ENCODE data around the gene NUMBL.

GRCh38 chr19:40622773-40623075 is 67.7 kb downstream of the NUMBL start:
- TF ChIP-seq, protein P1, sequence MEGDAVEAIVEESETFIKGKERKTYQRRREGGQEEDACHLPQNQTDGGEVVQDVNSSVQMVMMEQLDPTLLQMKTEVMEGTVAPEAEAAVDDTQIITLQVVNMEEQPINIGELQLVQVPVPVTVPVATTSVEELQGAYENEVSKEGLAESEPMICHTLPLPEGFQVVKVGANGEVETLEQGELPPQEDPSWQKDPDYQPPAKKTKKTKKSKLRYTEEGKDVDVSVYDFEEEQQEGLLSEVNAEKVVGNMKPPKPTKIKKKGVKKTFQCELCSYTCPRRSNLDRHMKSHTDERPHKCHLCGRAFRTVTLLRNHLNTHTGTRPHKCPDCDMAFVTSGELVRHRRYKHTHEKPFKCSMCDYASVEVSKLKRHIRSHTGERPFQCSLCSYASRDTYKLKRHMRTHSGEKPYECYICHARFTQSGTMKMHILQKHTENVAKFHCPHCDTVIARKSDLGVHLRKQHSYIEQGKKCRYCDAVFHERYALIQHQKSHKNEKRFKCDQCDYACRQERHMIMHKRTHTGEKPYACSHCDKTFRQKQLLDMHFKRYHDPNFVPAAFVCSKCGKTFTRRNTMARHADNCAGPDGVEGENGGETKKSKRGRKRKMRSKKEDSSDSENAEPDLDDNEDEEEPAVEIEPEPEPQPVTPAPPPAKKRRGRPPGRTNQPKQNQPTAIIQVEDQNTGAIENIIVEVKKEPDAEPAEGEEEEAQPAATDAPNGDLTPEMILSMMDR (IDR thresholded peaks at IDR 0.05), result no peak
- TF ChIP-seq EZH2phosphoT487 (IDR thresholded peaks at IDR 0.05), result no peak
